Colonic mucosa (tissue), 4 donors: Measurements from ENCODE around the gene GGTLC1. TPM values are rescaled to one million over a fixed set of nuclear protein-coding genes. Genes with fewer than 3 reads are reported as not detected.
"Not testable (repeated sequence)": the region's sequence is repeated elsewhere in the genome, so short reads cannot be mapped to it uniquely, and the experiment has no call there.

Experiments
- DNase-seq: peaks from one replicate; pipeline ENCODE4 v3.0.0-alpha.2; 2020
- H3K27ac ChIP-seq: fragments of 200-600 bp; one replicate; pipeline ENCODE4 v1.8.0; 2021
- H3K27me3 ChIP-seq: fragments of 200-600 bp; one replicate; pipeline ENCODE4 v1.8.0; 2021
- H3K36me3 ChIP-seq: fragments of 200-600 bp; one replicate; pipeline ENCODE4 v1.8.0; 2021
- H3K4me1 ChIP-seq: fragments of 200-600 bp; one replicate; pipeline ENCODE4 v1.8.0; 2021; ENCODE audit warnings: mild to moderate bottlenecking
- H3K4me3 ChIP-seq: fragments of 200-600 bp; one replicate; pipeline ENCODE4 v1.8.0; 2021
- H3K9ac ChIP-seq, 2 donors: one replicate each; pipeline ENCODE4 v1.7.0; 2013; ENCODE audit warnings: control low read depth in 2 of 2, low read depth in 2 of 2, low read length in 2 of 2
- H3K9me3 ChIP-seq: fragments of 200-600 bp; one replicate; pipeline ENCODE4 v1.8.0; 2021
- CTCF ChIP-seq: fragments of 200-600 bp; IDR thresholded peaks from one replicate; pipeline ENCODE4 v1.8.0; 2022; ENCODE audit warnings: antibody characterized with exemption, mild to moderate bottlenecking
- intact Hi-C: fragments of 100-400 bp; cut with DNase I; formaldehyde crosslinking; loops from one replicate; pipeline ENCODE4 v1.14.1; 2022
- total RNA-seq, 2 donors: library from RNA; stranded (reverse); fragmentation: NEBNext Ultra II Directional in 1 of 2; extraction: Animal tissue kit (Norgen Biotek cat#: 25700) in 1 of 2; gene quantifications; one replicate each; pipeline ENCODE4 v1.2.1, GENCODE V29; 2021
- donor health status: healthy.
- donor health status: DM: no; HTN: no; CAD: no.
- donor health status: DM: no; HTN: no; CAD: no.

The GGTLC1 gene
- total RNA-seq, 2 donors from 2014 or later: 0.27 TPM; not detected in 1

GRCh38 chr20:23978457-23978856, 10.1 kb downstream of the GGTLC1 start:
- H3K9ac ChIP-seq, H3K9me3 ChIP-seq, DNase-seq, intact Hi-C loops, H3K36me3 ChIP-seq, H3K4me3 ChIP-seq, H3K4me1 ChIP-seq, H3K27me3 ChIP-seq, H3K27ac ChIP-seq: not testable (repeated sequence)

- H3K27ac ChIP-seq: no peak overlapping the region
- no peak for TF ChIP-seq CTCF
- DNase-seq: no peak
- H3K27me3 ChIP-seq: no peaks in the 10 kb centered on the region
- intact Hi-C loops: no loop called here
- H3K4me1 ChIP-seq: no peaks in the 10 kb centered on the region
- H3K4me3 ChIP-seq: no peak overlapping the region
- H3K36me3 ChIP-seq: no peaks in the 10 kb centered on the region
- H3K9ac ChIP-seq: no peak overlapping the region
- no peaks in the 10 kb centered on the region for H3K9me3 ChIP-seq
Observed at GRCh38 chr20:23974966-23975365, 13.6 kb downstream of the GGTLC1 start.

GRCh38 chr20:23971310-23971709, 17.3 kb downstream of the GGTLC1 start:
- Histone ChIP-seq H3K4me1 (no peaks in the 10 kb centered on the region), H3K27me3 (no peaks in the 10 kb centered on the region), H3K36me3 (no peaks in the 10 kb centered on the region), H3K4me3 (no peak overlapping the region), H3K9ac (no peak overlapping the region), H3K9me3 (no peaks in the 10 kb centered on the region), H3K27ac (no peak overlapping the region)
- intact Hi-C loops: no loop called here
- no peak for DNase-seq
- no peak for TF ChIP-seq CTCF

GRCh38 chr20:23970049-23970448, 18.5 kb downstream of the GGTLC1 start:
- no peaks in the 10 kb centered on the region for H3K4me1 ChIP-seq
- intact Hi-C loops: no loop called here
- no peak for DNase-seq
- H3K27me3 ChIP-seq: no peaks in the 10 kb centered on the region
- no peak overlapping the region for H3K9ac ChIP-seq
- no peak overlapping the region for H3K4me3 ChIP-seq
- H3K36me3 ChIP-seq: no peaks in the 10 kb centered on the region
- TF ChIP-seq CTCF: no peak
- no peaks in the 10 kb centered on the region for H3K9me3 ChIP-seq
- no peak overlapping the region for H3K27ac ChIP-seq

- Histone ChIP-seq H3K9ac (no peak overlapping the region), H3K9me3 (no peaks in the 10 kb centered on the region)
Observed at GRCh38 chr20:23967616-23967979, 21.0 kb downstream of the GGTLC1 start.

More at GRCh38 chr20:23967616-23967979, 21.0 kb downstream of the GGTLC1 start:
- intact Hi-C loops: no loop called here
- no peak for DNase-seq
- Histone ChIP-seq H3K4me3 (no peak overlapping the region), H3K27ac (no peak overlapping the region), H3K27me3 (no peaks in the 10 kb centered on the region), H3K4me1 (no peaks in the 10 kb centered on the region), H3K36me3 (no peaks in the 10 kb centered on the region)
- no peak for TF ChIP-seq CTCF
